GM12874 (cell line): Measurements from ENCODE around the gene SLC25A34.

ENCODE experiments used
- TF ChIP-seq, protein P1 (sequence below): IDR thresholded peaks from 2 replicates; pipeline ENCODE4 v1.5.1; 2011; ENCODE audit warnings: low read depth, mild to moderate bottlenecking, control low read depth, low read length, moderate library complexity; ENCODE audit not compliant: insufficient read depth

SLC25A34 gene

DNA sequence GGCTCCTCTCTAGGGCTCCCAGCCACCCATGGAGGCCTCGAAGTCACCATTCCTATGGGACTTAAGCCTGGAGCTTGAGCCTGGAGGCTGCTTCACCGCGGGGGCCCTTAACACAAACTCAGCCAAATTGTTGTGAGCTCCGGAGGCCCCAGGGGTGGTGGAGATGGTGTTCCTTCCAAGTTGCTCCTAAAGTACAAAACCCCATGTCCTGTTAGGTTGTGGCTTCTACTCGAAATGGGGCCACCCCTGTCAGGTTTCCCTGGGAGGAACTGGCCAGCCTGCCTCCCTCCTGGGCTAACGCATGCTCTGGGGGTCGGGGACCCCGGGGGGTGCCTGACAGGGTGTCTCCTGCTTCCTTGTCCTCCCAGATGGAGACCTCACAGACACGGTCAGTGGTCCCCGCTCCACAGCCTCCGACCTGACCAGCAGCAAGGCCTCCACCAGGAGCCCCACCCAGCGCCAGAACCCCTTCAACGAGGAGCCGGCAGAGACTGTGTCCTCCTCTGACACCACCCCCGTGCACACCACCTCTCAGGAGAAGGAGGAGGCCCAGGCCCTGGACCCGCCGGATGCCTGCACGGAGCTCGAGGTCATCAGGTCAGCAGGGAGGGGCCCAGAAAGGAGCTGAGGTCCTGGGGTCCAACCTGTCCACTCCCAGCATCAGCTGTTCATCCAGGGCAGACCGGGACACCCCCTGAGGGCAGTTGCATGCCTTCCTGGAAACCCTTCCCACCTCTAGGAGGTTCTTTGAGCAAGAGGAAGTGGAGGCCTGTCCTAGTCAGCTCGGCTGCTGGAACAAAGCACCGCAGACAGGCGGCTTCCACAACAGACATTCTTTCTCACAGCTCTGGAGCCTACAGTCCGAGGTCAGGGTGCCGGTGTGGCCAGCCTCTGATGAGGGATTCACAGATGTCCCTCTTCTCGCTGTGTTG, 10.8 kb upstream of the SLC25A34 start:
- TF ChIP-seq, protein P1, sequence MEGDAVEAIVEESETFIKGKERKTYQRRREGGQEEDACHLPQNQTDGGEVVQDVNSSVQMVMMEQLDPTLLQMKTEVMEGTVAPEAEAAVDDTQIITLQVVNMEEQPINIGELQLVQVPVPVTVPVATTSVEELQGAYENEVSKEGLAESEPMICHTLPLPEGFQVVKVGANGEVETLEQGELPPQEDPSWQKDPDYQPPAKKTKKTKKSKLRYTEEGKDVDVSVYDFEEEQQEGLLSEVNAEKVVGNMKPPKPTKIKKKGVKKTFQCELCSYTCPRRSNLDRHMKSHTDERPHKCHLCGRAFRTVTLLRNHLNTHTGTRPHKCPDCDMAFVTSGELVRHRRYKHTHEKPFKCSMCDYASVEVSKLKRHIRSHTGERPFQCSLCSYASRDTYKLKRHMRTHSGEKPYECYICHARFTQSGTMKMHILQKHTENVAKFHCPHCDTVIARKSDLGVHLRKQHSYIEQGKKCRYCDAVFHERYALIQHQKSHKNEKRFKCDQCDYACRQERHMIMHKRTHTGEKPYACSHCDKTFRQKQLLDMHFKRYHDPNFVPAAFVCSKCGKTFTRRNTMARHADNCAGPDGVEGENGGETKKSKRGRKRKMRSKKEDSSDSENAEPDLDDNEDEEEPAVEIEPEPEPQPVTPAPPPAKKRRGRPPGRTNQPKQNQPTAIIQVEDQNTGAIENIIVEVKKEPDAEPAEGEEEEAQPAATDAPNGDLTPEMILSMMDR: no peak

- TF ChIP-seq, protein P1: no peak
Observed at GRCh38 chr1:15726508-15726907, 9.6 kb upstream of the SLC25A34 start.

DNA sequence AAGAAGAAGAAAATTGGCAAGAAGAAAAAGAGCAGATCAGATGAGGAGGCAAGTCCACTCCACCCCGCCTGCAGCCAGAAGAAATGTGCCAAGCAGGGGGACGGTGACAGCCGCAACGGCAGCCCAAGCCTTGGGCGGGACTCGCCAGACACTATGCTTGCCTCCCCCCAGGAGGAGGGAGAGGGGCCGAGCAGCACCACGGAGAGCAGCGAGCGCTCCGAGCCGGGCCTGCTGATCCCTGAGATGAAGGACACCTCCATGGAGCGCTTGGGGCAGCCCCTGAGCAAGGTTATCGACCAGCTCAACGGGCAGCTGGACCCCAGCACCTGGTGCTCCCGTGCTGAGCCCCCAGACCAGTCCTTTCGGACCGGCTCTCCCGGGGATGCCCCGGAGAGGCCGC, 9.0 kb upstream of the SLC25A34 start:
- TF ChIP-seq, protein P1: no peak

DNA sequence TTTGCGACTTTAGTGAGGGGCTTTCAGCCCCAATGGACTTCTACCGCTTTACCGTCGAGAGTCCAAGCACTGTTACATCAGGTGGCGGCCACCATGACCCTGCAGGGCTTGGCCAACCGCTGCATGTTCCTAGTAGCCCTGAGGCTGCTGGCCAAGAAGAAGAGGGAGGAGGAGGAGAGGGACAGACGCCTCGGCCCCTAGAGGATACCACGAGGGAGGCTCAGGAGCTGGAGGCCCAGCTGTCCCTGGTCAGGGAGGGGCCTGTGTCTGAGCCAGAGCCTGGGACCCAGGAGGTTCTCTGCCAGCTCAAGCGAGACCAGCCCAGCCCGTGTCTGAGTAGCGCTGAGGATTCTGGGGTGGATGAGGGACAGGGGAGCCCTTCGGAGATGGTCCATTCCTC, 8.6 kb upstream of the SLC25A34 start:
- TF ChIP-seq, protein P1: no peak

DNA sequence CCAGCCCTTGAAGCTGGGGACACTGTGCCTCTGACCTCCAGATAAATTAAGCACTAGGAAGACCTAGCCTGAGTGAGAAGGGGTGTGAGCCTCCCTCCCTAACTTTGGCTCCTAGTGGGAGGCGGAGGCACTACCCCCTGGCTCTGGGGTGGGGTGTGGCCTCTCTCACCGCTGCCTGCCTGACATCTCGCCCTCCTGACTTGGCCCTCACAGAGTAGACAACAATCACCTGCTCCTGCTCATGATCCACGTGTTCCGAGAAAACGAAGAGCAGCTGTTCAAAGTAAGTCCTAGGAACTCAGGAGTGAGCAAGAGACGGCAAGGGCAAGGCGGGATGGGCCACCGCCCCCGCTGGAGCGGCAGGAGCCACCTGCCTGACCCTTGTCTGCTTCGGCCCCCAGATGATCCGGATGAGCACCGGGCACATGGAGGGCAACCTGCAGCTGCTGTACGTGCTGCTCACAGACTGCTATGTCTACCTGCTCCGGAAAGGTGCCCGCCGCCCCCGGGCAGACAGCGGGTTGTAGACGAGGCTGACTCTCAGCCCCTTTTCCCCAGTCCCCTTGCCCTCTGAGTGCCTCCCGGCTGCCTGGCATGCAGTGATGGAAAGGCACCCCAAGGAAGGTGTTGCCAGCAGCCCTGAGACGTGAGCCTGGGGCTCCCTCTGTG, 8.1 kb upstream of the SLC25A34 start:
- TF ChIP-seq, protein P1: no peak

DNA sequence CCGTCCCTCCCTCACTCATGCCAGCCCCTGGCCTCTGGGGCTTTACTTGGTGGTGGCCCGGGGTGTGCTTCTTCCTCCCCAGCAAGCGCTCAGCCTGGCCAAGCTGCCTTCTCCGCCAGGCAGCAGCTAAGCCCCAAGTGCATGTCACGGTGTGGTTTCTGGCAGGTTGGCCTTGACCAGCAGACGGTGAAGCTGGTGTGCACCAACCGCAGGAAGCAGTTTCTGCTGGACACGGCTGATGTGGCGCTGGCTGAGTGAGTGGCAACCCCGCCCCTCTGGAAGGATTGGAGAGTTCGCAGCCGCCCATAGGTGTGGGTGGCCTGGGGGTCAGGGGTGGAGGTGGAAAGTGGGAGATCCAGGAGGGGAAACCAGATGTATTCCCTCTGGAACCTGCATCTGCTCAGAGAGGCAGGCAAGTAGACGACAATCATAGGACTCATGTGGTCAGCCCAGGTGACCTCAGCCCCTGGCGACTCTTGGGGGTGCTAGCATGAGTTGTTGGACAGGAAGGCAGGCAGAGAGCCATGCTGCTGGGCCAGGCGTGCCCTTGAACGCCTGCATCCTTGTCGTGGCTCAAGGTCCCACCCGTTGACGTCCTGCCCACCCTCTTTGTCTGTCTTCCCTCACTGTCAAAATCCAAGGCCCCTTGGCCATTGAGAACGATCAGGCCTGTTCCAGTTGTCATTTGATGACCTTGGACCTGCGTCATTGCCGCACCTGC, 7.0 kb upstream of the SLC25A34 start:
- TF ChIP-seq, protein P1: no peak

GRCh38 chr1:15730423-15730822, 5.6 kb upstream of the SLC25A34 start:
- TF ChIP-seq, protein P1: no peak
